PFSK-1 (cell line): ENCODE measurements around the gene KCNG2.

Experiments
- FOXP2 ChIP-seq: optimal IDR thresholded peaks from 2 replicates; pipeline ENCODE3; 2011; ENCODE audit warnings: borderline replicate concordance, control low read depth, inconsistent platforms; ENCODE audit not compliant: insufficient read depth; ENCODE audit errors: extremely low read length, extremely low read depth
- POLR2AphosphoS5 ChIP-seq: IDR thresholded peaks from 2 replicates; pipeline ENCODE4 v1.6.1; 2012; ENCODE audit warnings: low read depth, mild to moderate bottlenecking, control low read depth, low read length, moderate library complexity
- REST ChIP-seq, 2 experiments: IDR thresholded peaks; 2 replicates each; pipeline versions ENCODE4 v1.6.1 to v1.8.0; 2011 to 2012; ENCODE audit warnings: low read depth in 2 of 2, low read length in 2 of 2, control low read depth in 1 of 2, inconsistent platforms in 1 of 2, mild to moderate bottlenecking in 1 of 2, moderate library complexity in 1 of 2; ENCODE audit not compliant: insufficient read depth in 1 of 2
- SIN3A ChIP-seq: IDR thresholded peaks from 2 replicates; pipeline ENCODE4 v1.6.1; 2012; ENCODE audit warnings: mild to moderate bottlenecking, low read length, moderate library complexity, borderline replicate concordance; ENCODE audit not compliant: insufficient read depth
- TAF1 ChIP-seq: IDR thresholded peaks from 2 replicates; pipeline ENCODE4 v1.6.1; 2012; ENCODE audit warnings: low read length, control low read depth, borderline replicate concordance; ENCODE audit not compliant: insufficient read depth

KCNG2 gene

GRCh38 chr18:79798346-79798998 lies 734 bp downstream of the KCNG2 start:
- TF ChIP-seq SIN3A (no peak), TAF1 (no peak), POLR2AphosphoS5 (no peak), FOXP2 (no peak), REST (IDR thresholded peaks at IDR 0.05; ENCODE audit: insufficient read depth in 1 of 2, low read depth in 2 of 2, low read length in 2 of 2) (no peak)

- TF ChIP-seq FOXP2 (no peak), REST (IDR thresholded peaks at IDR 0.05; ENCODE audit: insufficient read depth in 1 of 2, low read depth in 2 of 2, low read length in 2 of 2) (no peak), SIN3A (no peak), TAF1 (no peak), POLR2AphosphoS5 (no peak)
Observed at GRCh38 chr18:79798999-79799370, 1.2 kb downstream of the KCNG2 start.

- TF ChIP-seq TAF1 (no peak), SIN3A (no peak), POLR2AphosphoS5 (no peak), FOXP2 (no peak), REST (IDR thresholded peaks at IDR 0.05; ENCODE audit: insufficient read depth in 1 of 2, low read depth in 2 of 2, low read length in 2 of 2) (no peak)
Observed at GRCh38 chr18:79799619-79800370, 2.1 kb downstream of the KCNG2 start.

GRCh38 chr18:79800371-79801180 lies 2.8 kb downstream of the KCNG2 start:
- TF ChIP-seq FOXP2 (no peak), REST (IDR thresholded peaks at IDR 0.05; ENCODE audit: insufficient read depth in 1 of 2, low read depth in 2 of 2, low read length in 2 of 2) (no peak), SIN3A (no peak), TAF1 (no peak), POLR2AphosphoS5 (no peak)
